Stimulated activated CD4-positive, alpha-beta T cell treated with anti-CD3 and anti-CD28 coated beads, Interleukin-4, amount 100 ng/mL, for 4 hours (primary cell): Measurements from ENCODE around the gene EVPL.

Experiments
- DNase-seq, 2 experiments: peaks; one replicate each; pipeline ENCODE4 v3.0.0-alpha.2; 2020

The EVPL gene

GRCh38 chr17:75959051-75959838 is 67.9 kb downstream of the EVPL start:
- no peak for DNase-seq
